ENCODE data around the gene ACTMAP. TPM values are rescaled to one million over a fixed set of nuclear protein-coding genes. Genes with fewer than 3 reads are reported as not detected.

ACTMAP gene
- total and polyA plus RNA-seq, 2 of the 13 experiments (the other 11 are each of a cell fraction or from before 2014, with no cell fraction given) = 2.2 to 7.9 TPM

DNA sequence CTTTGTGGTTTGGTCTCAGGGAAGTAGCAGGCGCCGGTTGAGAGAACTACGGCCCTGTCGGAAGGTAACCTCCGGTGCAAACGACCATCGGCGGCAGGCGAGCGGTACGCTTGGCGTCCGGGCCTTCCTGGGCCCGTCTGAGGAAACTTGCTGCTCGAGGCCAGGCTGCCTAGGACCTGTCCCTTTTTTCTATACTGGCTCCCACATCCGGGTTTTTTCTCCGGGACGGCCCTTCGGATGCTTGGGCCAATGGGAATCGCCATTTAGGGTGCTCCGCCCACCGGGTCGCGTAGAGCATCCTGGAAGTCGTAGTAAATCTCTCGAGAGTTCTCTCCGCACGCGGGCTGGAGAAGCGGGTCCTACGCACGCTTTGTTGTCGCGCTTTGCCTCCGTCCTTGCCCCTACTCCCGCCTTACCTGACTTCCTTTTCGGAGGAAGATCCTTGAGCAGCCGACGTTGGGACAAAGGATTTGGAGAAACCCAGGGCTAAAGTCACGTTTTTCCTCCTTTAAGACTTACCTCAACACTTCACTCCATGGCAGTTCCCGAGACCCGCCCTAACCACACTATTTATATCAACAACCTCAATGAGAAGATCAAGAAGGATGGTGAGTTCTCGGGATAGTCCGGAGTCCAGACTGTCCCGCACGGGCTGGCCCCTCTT, 729 bp upstream of the ACTMAP start, which contains the start of gene SNRPA (continued):
- no peak for TF ChIP-seq ZNF282 (IDR thresholded peaks at IDR 0.05; ENCODE audit: partially characterized antibody)
- TF ChIP-seq E2F1 (CRISPR knock-in tag; IDR thresholded peaks at IDR 0.05) = peak; percentile 72
- peak; percentile 98 for TF ChIP-seq ZFP91 (CRISPR knock-in tag; IDR thresholded peaks at IDR 0.05; ENCODE audit: borderline replicate concordance)
- no peak for TF ChIP-seq ELF3 (CRISPR knock-in tag; IDR thresholded peaks at IDR 0.05)
- no peak for TF ChIP-seq ZNF549 (CRISPR knock-in tag; IDR thresholded peaks at IDR 0.05)
- TF ChIP-seq CSRNP1 (CRISPR knock-in tag; IDR thresholded peaks at IDR 0.05) = no peak
- TF ChIP-seq ZSCAN12 (CRISPR knock-in tag; IDR thresholded peaks at IDR 0.05) = no peak
- TF ChIP-seq ZFX (CRISPR knock-in tag; IDR thresholded peaks at IDR 0.05; ENCODE audit: low read depth) = no peak
- TF ChIP-seq ZNF224 (CRISPR knock-in tag; IDR thresholded peaks at IDR 0.05) = no peak
- TF ChIP-seq NFYB (CRISPR knock-in tag; IDR thresholded peaks at IDR 0.05) = peak; percentile 65
- TF ChIP-seq, protein P1, sequence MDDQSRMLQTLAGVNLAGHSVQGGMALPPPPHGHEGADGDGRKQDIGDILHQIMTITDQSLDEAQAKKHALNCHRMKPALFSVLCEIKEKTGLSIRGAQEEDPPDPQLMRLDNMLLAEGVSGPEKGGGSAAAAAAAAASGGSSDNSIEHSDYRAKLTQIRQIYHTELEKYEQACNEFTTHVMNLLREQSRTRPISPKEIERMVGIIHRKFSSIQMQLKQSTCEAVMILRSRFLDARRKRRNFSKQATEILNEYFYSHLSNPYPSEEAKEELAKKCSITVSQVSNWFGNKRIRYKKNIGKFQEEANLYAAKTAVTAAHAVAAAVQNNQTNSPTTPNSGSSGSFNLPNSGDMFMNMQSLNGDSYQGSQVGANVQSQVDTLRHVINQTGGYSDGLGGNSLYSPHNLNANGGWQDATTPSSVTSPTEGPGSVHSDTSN (CRISPR knock-in tag; IDR thresholded peaks at IDR 0.05; ENCODE audit: borderline replicate concordance) = 0 out of 2 replicates have a peak, but pooled peaks have one; percentile 19
- no peak for TF ChIP-seq SOX13 (IDR thresholded peaks at IDR 0.05)
- 0 out of 4 replicates have a peak, but pooled peaks of 1 of the 2 experiments have one; percentile 5 for TF ChIP-seq SOX13 (CRISPR knock-in tag; conservative IDR thresholded peaks at IDR 0.05 in 1 of 2, IDR thresholded peaks at IDR 0.05 in 1 of 2)
- no peak for TF ChIP-seq NR2F6 (IDR thresholded peaks at IDR 0.05)
- TF ChIP-seq NR2F6 (CRISPR knock-in tag; IDR thresholded peaks at IDR 0.05) = no peak
- TF ChIP-seq PCBP1 (IDR thresholded peaks at IDR 0.05; ENCODE audit: borderline replicate concordance, low read depth, low read length) = no peak
- TF ChIP-seq MAFG (CRISPR knock-in tag; IDR thresholded peaks at IDR 0.05) = no peak
- TF ChIP-seq, protein P2, sequence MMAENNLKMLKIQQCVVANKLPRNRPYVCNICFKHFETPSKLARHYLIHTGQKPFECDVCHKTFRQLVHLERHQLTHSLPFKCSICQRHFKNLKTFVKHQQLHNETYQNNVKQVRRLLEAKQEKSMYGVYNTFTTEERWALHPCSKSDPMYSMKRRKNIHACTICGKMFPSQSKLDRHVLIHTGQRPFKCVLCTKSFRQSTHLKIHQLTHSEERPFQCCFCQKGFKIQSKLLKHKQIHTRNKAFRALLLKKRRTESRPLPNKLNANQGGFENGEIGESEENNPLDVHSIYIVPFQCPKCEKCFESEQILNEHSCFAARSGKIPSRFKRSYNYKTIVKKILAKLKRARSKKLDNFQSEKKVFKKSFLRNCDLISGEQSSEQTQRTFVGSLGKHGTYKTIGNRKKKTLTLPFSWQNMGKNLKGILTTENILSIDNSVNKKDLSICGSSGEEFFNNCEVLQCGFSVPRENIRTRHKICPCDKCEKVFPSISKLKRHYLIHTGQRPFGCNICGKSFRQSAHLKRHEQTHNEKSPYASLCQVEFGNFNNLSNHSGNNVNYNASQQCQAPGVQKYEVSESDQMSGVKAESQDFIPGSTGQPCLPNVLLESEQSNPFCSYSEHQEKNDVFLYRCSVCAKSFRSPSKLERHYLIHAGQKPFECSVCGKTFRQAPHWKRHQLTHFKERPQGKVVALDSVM (CRISPR knock-in tag; IDR thresholded peaks at IDR 0.05) = no peak
- TF ChIP-seq DNMT3B (CRISPR knock-in tag; conservative IDR thresholded peaks at IDR 0.05) = peak; percentile 47; the same call in 1 of the 2 replicates
- TF ChIP-seq KDM1A (CRISPR knock-in tag; IDR thresholded peaks at IDR 0.05) = no peak
- TF ChIP-seq, protein P3, sequence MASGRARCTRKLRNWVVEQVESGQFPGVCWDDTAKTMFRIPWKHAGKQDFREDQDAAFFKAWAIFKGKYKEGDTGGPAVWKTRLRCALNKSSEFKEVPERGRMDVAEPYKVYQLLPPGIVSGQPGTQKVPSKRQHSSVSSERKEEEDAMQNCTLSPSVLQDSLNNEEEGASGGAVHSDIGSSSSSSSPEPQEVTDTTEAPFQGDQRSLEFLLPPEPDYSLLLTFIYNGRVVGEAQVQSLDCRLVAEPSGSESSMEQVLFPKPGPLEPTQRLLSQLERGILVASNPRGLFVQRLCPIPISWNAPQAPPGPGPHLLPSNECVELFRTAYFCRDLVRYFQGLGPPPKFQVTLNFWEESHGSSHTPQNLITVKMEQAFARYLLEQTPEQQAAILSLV (CRISPR knock-in tag; IDR thresholded peaks at IDR 0.05; ENCODE audit: borderline replicate concordance) = no peak
